T1000 (cell line): ENCODE data around the gene KDM4B.

Source experiments
- DNase-seq: peaks from one replicate; lab custom pipeline; 2025; ENCODE audit warnings: mixed read lengths; lab: John Stamatoyannopoulos, UW

Gene KDM4B

DNA sequence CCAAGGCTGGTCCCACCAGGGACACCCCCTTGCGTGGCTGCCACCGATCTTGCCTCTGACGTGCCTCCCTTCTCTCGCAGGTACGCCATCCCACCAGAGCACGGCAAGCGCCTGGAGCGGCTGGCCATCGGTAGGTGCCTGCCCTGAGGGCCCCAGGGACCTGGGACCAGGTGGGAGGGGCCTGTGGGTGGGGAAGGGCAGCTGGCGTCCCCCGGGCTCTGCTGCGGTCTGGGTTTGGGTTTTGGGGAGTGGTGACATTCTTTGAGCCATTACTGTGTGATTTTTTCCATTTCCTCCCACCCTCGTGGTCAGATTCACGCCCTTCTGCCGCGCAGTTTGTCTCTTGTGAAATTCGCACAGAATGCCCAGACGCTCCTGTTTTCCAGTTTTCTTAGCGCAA lies 102.0 kb downstream of the KDM4B start:
- DNase-seq = no peak

DNA sequence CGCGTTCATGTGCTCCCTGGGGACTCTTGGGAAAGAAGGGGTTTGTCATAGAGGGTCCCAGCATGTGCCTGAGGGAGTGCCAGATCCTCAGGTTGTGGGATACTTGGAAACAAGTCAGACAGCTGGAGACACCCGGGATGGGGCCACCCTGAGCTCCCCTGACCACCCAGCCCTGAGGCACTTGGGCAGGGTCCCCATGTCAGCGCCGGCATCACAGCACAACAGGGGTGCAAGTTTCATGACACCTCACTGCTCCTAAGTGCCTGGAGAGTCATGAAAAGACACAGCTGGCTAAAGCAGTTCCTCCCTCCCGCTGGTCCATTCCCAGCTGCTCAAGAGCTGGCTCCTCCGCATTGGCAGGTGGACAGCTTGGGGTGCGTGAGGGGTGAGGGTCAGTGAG lies 102.7 kb downstream of the KDM4B start:
- no peak for DNase-seq

DNA sequence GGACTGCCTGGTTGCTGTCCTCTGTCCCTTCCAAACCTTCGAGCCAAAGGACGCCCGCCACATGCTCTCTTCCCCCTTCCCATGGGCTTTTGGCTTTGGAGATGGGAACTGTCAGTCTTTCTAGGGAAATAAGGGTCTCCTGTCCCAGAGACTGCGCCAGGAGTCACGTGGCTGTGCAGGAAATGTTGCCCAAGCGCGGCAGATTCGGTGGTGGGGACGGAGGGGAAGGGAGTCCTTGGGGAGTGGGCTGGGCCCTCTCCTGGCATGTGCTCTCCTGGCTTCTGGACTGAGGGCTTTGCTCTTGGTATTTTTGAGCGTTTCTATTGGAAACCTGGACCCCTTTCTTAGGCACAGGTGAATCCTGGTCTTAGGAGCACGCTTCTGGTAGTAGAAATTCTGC lies 103.2 kb downstream of the KDM4B start:
- no peak for DNase-seq

DNA sequence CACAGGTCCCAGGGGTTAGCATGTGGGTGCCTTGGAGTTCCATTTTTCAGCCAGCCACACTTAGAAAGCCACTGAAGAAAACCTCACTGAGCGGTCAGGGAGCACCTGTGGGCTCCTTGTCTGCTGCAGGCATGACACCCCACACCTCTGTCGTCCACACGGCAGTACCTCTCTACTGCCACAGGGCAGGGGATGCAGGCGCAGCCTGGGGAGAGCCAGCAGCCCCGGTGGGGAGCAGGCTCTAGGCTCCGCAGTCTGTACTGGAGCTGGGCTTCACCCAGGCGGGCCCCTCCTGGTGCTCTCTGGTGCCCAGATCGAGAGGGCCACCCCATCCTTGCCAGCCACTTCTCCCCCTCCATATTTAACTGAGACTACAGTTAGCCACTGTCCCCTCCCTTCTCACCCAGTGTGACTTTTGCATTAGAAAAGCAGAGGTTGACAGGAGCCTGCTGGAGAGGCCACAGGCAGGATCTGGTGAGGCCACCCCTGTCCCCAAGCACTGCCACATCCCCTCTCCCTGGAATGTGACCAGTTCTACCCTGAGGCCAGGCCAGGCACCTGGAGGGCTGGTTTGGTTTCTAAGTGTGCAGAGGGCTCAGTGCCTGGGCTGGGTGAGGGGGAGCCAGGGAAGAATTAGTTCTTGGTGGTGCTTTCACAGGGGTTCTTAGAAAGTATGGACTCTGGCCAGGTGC lies 104.4 kb downstream of the KDM4B start:
- no peak for DNase-seq

DNA sequence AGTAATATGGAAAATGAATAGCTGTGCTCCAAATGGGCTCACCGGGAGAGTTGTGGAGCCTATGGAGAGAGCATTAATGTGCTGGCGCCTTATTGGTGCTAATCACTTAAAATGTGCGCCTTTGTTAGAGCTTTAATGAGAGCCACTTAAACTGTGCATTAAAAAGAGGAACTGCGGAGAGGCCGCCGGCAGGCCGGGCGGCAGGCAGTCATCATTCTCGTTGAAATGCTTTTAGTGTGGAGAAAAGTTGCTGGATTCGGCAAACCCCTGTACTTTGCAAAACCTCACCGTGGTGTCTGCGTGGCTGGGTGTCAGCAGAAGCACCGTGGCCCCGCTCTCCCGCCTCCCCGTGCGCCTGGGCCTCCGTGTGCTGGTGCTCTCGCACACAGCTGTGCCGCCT lies 105.5 kb downstream of the KDM4B start:
- no peak for DNase-seq

DNA sequence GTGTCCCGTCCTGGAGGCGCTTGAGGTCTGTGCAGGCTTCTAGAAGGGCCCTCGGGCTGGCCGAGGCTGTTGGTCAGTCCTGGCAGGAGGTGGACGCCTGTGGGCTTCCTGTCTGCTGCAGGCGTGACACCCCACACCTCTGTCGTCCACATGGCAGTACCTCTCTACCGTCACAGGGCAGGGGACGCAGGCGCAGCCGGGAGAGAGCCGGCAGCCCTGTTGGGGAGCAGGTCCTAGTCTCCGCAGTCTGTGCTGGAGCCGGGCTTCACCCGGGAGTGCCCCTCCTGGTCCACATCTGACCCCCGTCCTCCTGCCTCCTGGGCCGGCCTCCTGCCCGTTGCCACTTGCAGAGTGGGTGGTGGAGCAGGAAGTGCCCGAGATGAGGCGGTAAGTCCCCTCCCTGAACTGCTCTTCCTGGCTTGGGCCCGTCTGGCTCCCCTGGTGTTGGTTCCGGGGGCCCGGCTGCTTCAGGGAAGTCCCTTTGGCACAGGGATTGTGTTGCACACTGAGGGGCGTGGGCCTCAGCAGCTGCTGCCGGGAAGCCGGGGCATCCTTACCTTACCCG lies 106.0 kb downstream of the KDM4B start:
- DNase-seq = no peak

DNA sequence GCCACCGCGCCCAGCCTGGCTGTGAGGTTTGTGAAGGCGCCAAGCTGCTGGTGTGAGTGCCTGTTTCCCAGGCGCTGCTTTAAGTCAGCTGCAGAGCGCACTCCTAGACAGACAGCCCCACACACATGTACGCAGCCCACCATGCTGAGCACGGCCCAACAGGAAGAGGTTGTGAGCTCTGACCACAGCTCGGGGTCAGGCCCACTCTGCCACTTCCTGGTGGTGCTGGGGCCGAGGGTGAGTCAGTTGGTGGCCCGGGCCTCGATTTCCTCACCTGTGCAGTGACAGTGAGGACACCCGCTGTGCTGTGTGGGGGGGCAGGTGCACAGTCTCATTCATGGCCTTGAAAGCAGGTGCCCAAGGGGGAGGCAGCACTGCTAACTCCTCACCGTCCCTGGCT lies 106.7 kb downstream of the KDM4B start:
- no peak for DNase-seq

DNA sequence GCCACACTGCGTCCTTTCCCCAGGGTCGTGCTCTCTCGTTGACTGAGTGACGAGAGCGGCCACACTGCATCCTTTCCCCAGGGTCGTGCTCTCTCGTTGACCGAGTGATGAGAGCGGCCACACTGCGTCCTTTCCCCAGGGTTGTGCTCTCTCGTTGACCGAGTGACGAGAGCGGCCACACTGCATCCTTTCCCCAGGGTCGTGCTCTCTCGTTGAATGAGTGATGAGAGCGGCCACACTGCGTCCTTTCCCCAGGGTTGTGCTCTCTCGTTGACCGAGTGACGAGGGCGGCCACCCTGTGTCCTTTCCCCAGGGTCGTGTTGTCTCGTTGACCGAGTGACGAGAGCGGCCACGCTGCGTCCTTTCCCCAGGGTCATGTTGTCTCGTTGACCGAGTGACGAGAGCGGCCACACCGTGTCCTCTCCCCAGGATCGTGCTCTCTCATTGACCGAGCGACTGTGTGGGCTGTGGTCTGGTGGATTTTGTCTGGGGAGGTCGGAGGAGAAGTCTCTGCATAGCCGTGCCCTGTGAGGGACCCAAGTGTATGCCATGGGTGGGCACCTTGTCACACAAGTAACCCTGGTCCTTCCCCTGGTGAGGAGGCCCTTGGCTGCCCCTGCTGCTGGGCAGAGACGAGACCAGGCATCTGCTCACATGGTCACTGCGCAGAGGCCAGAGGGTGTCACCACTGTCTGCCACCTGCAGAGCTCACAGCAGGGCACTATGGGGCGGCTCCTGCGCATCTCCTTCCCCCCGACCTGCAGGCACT lies 107.7 kb downstream of the KDM4B start:
- DNase-seq = no peak

DNA sequence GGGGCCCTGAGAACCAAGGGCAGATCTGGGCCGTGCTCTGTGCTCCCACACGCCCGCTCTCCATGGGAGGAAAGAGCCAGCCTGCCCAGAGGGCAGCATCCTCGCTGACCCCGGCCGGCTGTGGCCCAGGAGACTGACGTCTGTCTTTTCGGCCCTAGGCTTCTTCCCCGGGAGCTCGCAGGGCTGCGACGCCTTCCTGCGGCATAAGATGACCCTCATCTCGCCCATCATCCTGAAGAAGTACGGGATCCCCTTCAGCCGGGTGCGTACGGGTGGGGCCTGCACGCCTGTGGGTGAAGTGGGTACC lies 108.2 kb downstream of the KDM4B start:
- no peak for DNase-seq

DNA sequence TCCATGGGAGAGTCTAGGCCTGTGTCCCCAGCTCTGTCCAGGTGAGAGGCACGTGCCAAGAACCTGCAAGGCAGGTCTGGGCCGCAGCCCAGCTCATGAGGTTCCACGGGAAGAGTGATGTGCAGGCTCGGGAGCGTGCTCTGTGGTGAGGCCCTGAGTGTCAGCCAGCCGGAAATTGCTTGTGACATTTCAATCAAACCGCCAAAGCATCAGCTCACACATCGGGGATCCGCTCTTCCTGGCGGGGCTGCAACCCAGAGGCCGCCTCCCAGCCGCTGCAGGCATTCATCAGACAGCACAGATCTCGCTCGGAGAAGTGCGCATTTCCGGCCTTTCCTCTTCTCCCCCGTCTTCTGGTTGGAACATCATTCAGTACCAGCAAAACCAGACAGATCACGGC lies 109.3 kb downstream of the KDM4B start:
- no peak for DNase-seq

DNA sequence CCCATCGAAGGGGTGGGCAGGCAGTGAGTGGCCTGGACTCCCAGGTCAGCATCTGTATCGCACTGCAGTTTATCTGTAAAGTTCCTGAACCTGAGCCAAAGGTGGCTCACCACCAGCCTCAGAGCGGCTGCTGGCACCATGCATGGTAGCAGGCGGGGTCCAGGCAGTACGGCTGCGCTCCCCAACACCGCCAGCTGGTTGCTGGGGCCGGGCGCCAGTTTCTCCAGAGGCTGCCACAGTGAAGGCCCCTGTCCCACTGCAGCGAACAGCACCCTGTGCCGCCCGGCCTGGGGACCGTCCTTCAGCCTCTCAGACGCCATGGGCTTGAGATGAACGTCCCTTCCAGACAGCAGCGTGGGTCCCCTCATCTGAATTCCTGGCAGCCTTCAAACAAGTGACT lies 109.8 kb downstream of the KDM4B start:
- no peak for DNase-seq

DNA sequence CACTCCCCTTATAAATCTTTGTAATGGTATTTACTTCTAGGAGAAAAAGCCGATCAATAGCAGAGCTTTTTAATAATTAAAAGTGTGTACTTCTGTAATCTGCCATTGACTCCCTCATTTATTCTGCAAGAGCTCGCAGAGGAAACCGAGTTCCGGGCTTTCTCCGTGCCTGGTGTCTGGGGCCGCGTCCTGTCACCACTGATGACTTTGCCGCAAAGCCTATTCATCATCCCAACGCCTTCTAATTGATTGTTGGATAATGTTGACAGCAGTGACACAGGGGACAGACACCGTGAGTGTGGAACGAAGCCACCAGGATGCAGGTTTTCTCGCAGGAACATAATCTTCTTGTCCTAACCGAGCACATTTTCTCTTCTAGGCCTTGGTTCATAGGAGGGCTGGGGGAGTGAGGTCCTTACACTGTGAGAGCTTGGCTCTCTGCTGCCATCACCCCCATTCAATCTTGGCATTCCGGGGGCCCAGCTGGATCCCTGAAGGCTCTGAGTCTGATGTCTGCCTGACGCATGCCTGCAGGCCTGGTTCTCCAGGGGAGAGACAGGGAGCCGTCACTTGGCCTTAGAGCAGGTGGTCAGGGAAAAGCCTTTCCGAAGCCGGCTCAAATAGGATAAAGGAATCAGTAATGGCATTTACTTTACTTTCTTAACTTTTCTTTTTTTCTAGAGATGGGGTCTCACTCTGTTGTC lies 110.3 kb downstream of the KDM4B start:
- DNase-seq = no peak

DNA sequence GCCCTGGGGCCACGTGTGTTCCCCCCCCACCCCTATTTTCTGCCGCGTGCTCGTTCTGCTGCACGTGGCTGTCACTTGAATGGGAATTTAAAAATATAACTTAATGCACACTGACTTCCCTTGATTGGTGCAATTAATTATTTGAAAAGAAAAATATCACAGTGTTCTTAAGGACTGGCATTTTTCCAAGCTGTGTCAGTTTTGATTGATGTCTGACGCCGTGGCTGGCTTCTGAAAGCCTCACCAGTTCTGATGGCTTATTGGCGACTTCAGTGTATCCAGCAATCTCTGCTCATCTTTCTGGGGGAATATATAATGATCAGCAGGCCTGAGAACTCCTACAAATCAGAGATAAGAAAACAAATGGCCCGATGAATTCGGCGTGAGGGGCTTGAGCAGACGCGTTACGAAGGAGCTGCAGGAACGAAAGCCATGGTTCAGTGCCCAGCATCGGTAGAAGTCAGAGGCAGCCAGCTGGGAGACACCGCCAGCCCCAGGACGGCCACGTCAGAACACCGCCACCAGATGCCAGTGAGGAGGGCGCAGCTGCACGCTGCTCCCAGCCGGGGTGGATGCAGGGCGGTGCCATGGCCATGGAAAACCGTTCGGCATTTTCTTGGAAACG lies 111.2 kb downstream of the KDM4B start:
- DNase-seq = no peak

DNA sequence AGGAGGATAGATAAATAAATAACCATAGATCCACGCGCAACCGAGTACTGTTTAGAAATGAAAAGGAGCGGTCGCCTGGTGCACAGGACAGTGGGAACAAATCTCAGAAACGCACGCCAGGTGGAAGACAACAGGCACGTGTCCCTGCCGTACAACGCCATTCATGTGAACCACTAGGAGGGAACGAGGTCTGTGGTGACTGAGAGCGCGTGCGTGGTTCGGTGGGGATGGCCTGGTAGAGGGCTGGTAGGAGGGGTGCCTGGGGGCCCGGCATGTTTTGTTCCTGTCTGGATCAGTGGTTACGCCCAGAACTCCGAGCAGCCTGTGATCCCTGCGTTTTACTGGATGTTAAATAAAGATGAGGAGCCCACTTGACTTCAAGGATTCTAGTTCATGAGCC lies 111.9 kb downstream of the KDM4B start:
- no peak for DNase-seq

DNA sequence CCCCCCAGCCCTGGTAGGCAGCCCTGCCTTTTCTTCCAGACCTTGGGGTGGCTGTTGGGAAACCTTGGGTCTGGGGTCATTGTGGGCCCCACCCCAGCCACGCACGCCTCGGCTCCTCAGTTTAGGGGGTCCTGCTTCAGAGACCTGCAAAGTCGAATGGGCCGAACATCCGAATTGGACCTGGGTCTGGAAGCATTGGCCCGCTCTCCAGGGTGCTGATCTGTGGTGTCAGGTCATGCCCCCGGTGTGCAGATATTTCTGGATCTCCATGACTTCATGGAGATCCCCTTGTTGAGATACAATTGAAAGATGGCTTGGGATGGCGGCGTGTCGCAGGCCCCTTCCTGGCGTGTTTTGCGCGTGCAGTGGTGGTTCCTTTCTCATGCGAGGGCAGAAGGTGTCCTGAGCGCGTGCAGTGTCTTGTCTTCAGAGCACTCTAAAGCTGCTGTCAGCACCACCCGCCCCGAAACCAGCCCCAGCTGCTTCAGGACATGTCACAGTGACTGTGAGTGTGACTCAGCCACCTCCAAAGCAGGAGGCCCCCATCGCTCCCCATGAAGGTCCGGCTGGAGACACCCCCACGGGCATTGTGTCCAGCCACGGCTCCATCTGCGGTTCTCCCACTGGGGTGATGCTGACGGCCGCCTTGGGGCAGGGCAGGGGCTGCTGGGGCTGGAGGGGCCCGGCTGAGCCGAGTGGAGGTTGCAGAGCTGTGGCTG lies 112.7 kb downstream of the KDM4B start:
- DNase-seq = no peak

DNA sequence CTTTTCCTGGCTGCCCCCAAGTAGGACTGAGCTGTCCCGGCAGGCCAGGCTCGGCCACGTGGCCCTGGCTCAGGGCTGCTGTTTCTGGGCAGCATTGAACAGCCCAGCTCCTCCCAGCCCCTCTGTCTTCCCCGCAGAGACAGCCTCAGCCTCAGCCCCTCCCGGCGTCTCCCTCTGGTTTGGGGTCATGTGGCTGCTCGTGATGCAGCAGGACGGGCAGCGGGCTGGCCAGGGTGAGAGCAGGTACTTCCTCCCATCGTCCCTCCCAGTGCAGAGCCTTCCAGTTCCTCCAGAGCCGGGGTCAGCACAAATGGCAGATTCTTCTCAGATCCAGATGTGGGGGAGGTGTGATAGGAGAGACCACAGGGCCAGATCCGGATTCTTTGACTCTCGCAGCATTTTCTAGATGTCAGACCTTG lies 114.6 kb downstream of the KDM4B start:
- DNase-seq = no peak

DNA sequence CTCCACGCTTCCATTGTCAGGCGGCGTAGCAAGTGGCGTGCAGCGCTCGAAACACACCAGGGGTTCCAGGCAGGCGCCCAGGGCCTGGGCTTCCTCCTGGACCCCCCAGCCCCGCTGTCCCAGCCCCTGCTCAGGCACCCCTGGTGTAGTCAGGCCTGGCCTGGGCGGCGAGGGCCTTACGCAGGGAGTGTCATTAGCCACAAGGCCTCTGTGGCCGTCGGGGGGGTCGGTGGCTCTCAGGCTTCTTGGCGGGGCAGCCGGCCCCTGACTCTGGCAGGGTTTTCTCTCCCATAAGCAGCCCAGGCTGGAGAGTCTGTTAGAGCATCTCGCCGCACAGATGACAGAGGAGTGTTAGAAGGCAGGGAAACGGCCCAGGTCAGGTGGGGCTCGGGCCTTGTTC lies 116.7 kb downstream of the KDM4B start:
- DNase-seq = no peak

DNA sequence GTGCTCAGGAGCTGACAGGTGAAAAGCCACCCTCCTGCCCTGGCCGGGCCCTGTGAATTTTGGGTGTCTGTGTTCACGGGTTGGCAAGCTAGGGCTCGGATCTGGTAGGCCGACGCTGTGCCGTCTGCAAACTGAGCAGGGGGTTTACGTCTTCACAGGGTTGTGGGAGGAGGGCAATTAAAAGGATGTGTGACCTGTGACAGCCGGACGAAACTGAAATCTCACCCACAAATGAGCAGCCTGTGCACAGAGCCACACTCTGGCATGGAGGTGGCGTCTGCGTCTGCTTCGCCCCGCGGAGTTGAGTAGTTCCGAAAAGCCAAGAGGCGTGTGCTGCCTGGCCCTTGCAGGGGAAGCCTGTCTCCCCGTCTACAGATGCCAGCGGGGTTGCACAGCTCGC lies 117.3 kb downstream of the KDM4B start:
- no peak for DNase-seq

DNA sequence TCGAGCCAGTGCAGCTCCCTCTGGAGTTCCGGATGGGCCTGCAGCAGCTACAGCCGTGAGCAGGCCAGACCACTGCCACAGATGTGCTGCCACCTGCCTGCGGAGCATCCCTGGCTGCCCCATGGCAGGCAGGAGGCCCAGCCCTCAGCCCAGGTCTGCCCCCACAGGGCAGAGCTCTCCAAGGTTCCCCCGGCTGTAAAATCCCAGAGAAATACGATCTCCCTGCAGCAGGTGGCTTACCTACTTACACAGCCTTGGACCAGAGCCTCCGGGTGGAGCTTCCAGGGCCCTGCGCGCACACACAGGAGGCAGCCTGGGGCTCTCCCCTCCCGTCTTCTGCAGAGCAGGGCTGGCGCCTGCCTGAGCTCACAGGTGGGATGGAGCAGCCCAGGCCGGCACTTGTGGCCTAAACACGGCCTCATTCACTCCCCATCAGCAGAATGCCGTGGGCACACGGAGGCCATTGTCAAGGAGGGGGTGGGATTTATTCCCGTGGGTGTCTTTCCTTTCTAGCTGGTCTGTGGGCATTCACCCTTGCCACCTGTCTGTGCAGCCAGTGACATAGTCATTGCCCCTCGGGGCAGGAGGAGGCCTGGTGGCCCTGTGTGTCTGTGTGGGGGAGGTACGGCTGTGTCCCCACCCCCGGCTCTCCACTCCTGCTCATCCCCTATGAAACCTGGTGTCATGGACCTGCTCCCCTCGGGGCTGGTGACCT lies 118.0 kb downstream of the KDM4B start:
- no peak for DNase-seq

DNA sequence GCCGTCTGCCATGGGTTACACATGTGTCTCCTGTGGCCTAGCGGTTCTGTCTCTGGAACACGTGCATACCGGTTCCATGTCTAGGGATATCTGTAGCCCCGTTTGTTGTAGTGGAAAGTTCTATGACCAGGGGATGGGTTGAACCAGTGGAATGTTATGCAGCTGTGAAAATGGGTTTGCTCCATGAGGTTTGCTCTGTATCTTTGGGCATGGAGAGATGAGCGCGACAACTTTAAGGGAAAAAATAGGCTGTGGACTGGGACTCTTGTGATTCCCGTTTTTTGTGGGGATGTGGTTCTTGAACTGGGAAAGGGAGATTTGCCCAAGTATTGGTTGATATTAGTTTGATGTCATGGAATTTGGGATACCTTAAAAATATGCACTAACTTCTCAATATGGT lies 120.4 kb downstream of the KDM4B start:
- DNase-seq = no peak

DNA sequence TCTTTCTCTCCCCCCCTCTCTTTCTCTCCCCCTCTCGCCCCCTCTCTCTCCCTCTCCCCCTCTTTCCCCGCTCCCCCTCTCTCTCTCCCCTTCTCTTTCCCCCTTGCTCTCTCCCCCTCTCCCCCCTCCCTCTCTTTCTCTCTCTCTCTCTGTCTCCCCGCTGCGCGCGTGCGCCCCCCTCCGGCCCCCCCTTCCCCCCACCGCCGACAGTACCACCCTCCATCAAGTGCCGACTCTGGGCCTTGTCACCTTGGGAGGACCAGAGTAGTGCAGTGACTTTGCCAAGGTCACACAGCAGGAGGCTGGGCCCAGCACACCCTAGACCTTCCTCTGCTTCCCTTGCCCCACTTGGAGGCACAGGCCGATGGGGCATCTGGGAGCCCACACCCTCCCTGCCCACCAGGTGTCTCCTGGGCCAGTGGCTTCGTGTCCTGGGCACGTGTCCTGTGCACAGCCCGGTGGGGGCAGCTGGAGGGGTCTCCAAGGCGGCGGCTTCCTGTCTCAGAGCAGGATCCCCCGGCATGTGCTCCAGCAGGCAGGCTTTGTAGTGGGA lies 121.6 kb downstream of the KDM4B start:
- DNase-seq = no peak
